ENCODE measurements around the gene SPP1.

DNA sequence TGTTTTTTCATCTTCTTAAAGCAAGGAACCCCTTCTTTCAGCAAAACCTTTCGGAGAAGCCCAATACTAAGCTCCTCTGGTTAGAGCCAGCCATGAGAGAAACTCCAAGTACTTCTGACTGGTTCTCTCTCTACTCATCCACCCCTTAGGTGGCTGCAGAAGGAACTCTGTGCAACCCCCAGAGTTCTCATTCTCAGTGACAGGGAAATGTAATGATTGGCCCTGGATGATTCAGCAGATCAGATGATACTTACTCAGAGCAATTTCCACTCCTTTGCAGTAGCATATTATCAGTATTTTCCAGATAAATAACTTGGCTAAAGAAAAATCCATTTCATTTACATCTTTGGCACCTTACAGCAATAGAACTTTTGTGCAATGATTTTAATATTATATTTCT is 3.2 kb downstream of the SPP1 start:
- TF ChIP-seq, protein P1, sequence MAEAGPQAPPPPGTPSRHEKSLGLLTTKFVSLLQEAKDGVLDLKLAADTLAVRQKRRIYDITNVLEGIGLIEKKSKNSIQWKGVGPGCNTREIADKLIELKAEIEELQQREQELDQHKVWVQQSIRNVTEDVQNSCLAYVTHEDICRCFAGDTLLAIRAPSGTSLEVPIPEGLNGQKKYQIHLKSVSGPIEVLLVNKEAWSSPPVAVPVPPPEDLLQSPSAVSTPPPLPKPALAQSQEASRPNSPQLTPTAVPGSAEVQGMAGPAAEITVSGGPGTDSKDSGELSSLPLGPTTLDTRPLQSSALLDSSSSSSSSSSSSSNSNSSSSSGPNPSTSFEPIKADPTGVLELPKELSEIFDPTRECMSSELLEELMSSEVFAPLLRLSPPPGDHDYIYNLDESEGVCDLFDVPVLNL (IDR thresholded peaks at IDR 0.05; ENCODE audit: low read depth, low read length): no peak
- no peak for TF ChIP-seq BACH1 (IDR thresholded peaks at IDR 0.05; ENCODE audit: borderline replicate concordance)
- TF ChIP-seq ZSCAN29 (IDR thresholded peaks at IDR 0.05): no peak
- no peak for TF ChIP-seq YY1 (IDR thresholded peaks at IDR 0.05; ENCODE audit: low read depth, low read length)
- TF ChIP-seq NFIC (IDR thresholded peaks at IDR 0.05; ENCODE audit: low read depth, low read length): no peak

All from GM12878 (cell line).